ENCODE results near the gene ACMSD.

Gene ACMSD

GRCh38 chr2:134863446-134863845 is 25.0 kb downstream of the ACMSD start:
- H3K36me3 Mint-ChIP-seq (ENCODE audit: low read depth): no peaks in the 10 kb centered on the region
- no peak for DNase-seq
- no peak overlapping the region for H3K4me3 Mint-ChIP-seq
- no peaks in the 10 kb centered on the region for H3K4me1 Mint-ChIP-seq
- no peaks in the 10 kb centered on the region for H3K9me3 Mint-ChIP-seq
- TF ChIP-seq, protein P1, sequence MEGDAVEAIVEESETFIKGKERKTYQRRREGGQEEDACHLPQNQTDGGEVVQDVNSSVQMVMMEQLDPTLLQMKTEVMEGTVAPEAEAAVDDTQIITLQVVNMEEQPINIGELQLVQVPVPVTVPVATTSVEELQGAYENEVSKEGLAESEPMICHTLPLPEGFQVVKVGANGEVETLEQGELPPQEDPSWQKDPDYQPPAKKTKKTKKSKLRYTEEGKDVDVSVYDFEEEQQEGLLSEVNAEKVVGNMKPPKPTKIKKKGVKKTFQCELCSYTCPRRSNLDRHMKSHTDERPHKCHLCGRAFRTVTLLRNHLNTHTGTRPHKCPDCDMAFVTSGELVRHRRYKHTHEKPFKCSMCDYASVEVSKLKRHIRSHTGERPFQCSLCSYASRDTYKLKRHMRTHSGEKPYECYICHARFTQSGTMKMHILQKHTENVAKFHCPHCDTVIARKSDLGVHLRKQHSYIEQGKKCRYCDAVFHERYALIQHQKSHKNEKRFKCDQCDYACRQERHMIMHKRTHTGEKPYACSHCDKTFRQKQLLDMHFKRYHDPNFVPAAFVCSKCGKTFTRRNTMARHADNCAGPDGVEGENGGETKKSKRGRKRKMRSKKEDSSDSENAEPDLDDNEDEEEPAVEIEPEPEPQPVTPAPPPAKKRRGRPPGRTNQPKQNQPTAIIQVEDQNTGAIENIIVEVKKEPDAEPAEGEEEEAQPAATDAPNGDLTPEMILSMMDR (IDR thresholded peaks at IDR 0.05): no peak
- no peak overlapping the region for H3K27ac Mint-ChIP-seq
- no peaks in the 10 kb centered on the region for H3K27me3 Mint-ChIP-seq (ENCODE audit: low read depth, poor library complexity)

- Mint-ChIP-seq H3K4me1 (no peaks in the 10 kb centered on the region), H3K27me3 (ENCODE audit: low read depth, poor library complexity) (no peaks in the 10 kb centered on the region), H3K36me3 (ENCODE audit: low read depth) (no peaks in the 10 kb centered on the region), H3K9me3 (no peaks in the 10 kb centered on the region), H3K27ac (no peak overlapping the region), H3K4me3 (no peak overlapping the region)
- TF ChIP-seq, protein P1 (IDR thresholded peaks at IDR 0.05): no peak
- DNase-seq: no peak
These were observed 26.8 kb downstream of the ACMSD start for GRCh38 chr2:134865067-134865787.

GRCh38 chr2:134866498-134867099 is 28.2 kb downstream of the ACMSD start:
- Mint-ChIP-seq H3K4me3 (no peak overlapping the region), H3K27ac (no peak overlapping the region), H3K9me3 (no peaks in the 10 kb centered on the region), H3K27me3 (ENCODE audit: low read depth, poor library complexity) (no peaks in the 10 kb centered on the region), H3K4me1 (no peaks in the 10 kb centered on the region), H3K36me3 (ENCODE audit: low read depth) (no peaks in the 10 kb centered on the region)
- no peak for DNase-seq
- TF ChIP-seq, protein P1 (IDR thresholded peaks at IDR 0.05): no peak

DNA sequence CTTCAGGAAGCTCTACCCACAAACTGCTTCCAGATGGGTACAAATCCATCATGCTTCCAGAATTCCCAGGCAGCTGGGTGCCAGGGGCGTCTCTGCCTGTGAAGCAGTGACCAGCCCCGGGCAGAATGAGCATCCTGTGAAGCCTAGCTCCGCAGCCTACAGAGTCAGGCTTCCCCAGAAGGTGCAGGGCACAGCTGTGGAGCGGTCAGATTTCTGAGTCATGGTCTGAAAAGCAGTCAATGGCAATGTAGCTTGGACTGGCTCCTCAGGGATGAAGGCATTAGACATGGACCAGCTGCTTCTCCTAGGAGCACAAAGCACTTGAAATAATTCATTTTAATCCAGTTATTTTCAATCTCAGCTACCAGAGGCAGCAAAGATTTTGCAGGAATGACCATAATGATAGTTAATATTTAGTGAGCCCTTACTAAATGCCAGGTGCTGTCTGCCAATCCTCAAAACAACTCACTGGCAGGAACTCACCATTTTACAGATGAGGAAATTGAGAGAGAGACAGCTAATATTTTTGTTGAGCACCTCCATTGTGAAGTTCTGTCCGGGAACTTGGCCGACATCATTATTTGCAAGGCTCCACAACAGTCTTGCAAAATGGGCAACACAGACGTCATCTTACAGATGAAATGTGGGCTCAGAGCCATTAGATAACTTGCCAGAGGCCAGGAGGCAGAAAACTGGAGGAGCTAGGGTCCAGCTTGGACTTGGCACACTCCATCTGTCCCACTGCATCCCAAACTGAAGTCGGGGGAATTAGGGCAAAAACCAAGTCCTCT is 31.7 kb downstream of the ACMSD start:
- H3K9me3 Mint-ChIP-seq: no peaks in the 10 kb centered on the region
- no peaks in the 10 kb centered on the region for H3K36me3 Mint-ChIP-seq (ENCODE audit: low read depth)
- DNase-seq: no peak
- TF ChIP-seq, protein P1 (IDR thresholded peaks at IDR 0.05): no peak
- H3K4me3 Mint-ChIP-seq: no peak overlapping the region
- H3K27ac Mint-ChIP-seq: no peak overlapping the region
- H3K4me1 Mint-ChIP-seq: no peaks in the 10 kb centered on the region
- H3K27me3 Mint-ChIP-seq (ENCODE audit: low read depth, poor library complexity): no peaks in the 10 kb centered on the region

- TF ChIP-seq, protein P1 (IDR thresholded peaks at IDR 0.05): no peak
- Mint-ChIP-seq H3K36me3 (ENCODE audit: low read depth) (no peaks in the 10 kb centered on the region), H3K27me3 (ENCODE audit: low read depth, poor library complexity) (no peaks in the 10 kb centered on the region), H3K4me1 (no peaks in the 10 kb centered on the region), H3K27ac (no peak overlapping the region), H3K9me3 (no peaks in the 10 kb centered on the region), H3K4me3 (no peak overlapping the region)
- no peak for DNase-seq
These were observed 34.7 kb downstream of the ACMSD start for GRCh38 chr2:134873152-134873551.

Measured in nephron progenitor cell (in vitro differentiated cells).